ENCODE data around the gene GADD45A.

The GADD45A gene

DNA sequence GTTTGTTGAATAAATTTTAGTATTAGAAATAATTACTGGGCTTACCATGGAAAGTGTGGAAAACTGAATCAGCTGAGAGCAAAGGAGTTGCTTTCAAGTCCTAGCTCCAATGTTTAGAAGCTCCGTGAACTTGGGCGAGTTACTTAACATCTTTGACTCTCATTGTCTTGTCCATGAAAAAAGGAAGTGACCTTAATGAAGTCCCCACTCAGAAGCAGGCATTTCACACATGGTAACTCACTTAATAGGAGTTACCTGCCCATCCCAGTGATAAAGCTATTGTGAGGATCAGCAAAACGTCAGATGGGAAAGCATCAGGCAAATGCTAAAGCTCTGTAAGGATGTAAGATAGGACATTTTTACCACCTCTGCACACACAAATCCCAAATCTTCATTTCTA, 34.0 kb upstream of the GADD45A start:
- no peak for TF ChIP-seq TOX (CRISPR knock-in tag; IDR thresholded peaks at IDR 0.05; ENCODE audit: borderline replicate concordance)
- TF ChIP-seq ISL1 (CRISPR knock-in tag; IDR thresholded peaks at IDR 0.05), result no peak
- TF ChIP-seq ZNF565 (CRISPR knock-in tag; conservative IDR thresholded peaks at IDR 0.05; ENCODE audit: low read depth), result no peak
- TF ChIP-seq TCF4 (CRISPR knock-in tag; IDR thresholded peaks at IDR 0.05; ENCODE audit: borderline replicate concordance), result no peak
- TF ChIP-seq RARB (CRISPR knock-in tag; IDR thresholded peaks at IDR 0.05), result no peak
- no peak for TF ChIP-seq BACH2 (CRISPR knock-in tag; IDR thresholded peaks at IDR 0.05; ENCODE audit: borderline replicate concordance)
- no peak for TF ChIP-seq CSRNP3 (CRISPR knock-in tag; IDR thresholded peaks at IDR 0.05)
- TF ChIP-seq, protein P1, sequence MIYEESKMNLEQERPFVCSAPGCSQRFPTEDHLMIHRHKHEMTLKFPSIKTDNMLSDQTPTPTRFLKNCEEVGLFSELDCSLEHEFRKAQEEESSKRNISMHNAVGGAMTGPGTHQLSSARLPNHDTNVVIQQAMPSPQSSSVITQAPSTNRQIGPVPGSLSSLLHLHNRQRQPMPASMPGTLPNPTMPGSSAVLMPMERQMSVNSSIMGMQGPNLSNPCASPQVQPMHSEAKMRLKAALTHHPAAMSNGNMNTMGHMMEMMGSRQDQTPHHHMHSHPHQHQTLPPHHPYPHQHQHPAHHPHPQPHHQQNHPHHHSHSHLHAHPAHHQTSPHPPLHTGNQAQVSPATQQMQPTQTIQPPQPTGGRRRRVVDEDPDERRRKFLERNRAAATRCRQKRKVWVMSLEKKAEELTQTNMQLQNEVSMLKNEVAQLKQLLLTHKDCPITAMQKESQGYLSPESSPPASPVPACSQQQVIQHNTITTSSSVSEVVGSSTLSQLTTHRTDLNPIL (CRISPR knock-in tag; IDR thresholded peaks at IDR 0.05; ENCODE audit: low read depth), result no peak
- TF ChIP-seq ZC3H10 (CRISPR knock-in tag; IDR thresholded peaks at IDR 0.05), result no peak
- TF ChIP-seq TSHZ2 (CRISPR knock-in tag; IDR thresholded peaks at IDR 0.05), result no peak
- no peak for TF ChIP-seq GLIS3 (CRISPR knock-in tag; IDR thresholded peaks at IDR 0.05)
- no peak for TF ChIP-seq CSDC2 (CRISPR knock-in tag; IDR thresholded peaks at IDR 0.05)

GRCh38 chr1:67652800-67653199, 32.2 kb upstream of the GADD45A start:
- no peak for TF ChIP-seq ARNTL (CRISPR knock-in tag; IDR thresholded peaks at IDR 0.05; ENCODE audit: borderline replicate concordance, low read depth)
- TF ChIP-seq, protein P1 (CRISPR knock-in tag; IDR thresholded peaks at IDR 0.05; ENCODE audit: low read depth), result no peak
- no peak for TF ChIP-seq ZFP30 (CRISPR knock-in tag; IDR thresholded peaks at IDR 0.05)
- TF ChIP-seq RARB (CRISPR knock-in tag; IDR thresholded peaks at IDR 0.05), result no peak
- TF ChIP-seq ZNF8 (CRISPR knock-in tag; IDR thresholded peaks at IDR 0.05), result no peak
- no peak for TF ChIP-seq OSR1 (CRISPR knock-in tag; IDR thresholded peaks at IDR 0.05)
- no peak for TF ChIP-seq ESRRG (CRISPR knock-in tag; IDR thresholded peaks at IDR 0.05)
- no peak for TF ChIP-seq TSHZ2 (CRISPR knock-in tag; IDR thresholded peaks at IDR 0.05)
- TF ChIP-seq TOX (CRISPR knock-in tag; IDR thresholded peaks at IDR 0.05; ENCODE audit: borderline replicate concordance), result no peak
- peak; percentile 83 for ATAC-seq

More for the DNA sequence above, 34.0 kb upstream of the GADD45A start:
- ATAC-seq, result no peak

DNA sequence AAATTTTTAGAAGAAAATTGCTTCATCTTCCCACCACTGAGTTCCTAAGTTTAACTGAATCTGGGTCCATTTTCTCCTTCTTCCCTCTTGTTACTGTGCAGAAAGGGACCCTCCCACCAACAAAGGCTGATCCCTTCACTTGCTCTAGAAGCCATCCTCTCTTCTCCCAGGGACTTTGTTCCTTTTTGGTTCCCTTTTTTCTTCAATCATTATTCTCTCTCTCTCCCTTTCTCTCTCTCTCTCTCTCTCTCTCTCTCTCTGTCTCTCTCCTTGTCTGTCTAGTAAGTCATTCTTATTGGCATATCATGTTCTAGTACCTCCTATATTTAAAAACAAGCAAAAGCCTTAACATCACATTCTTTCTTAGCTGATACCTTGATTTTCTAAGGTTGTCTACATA, 31.7 kb upstream of the GADD45A start:
- TF ChIP-seq SNAI2 (CRISPR knock-in tag; IDR thresholded peaks at IDR 0.05) (no peak), PPARA (CRISPR knock-in tag; IDR thresholded peaks at IDR 0.05; ENCODE audit: borderline replicate concordance) (no peak), ZFP3 (CRISPR knock-in tag; IDR thresholded peaks at IDR 0.05) (no peak), CSDC2 (CRISPR knock-in tag; IDR thresholded peaks at IDR 0.05) (no peak), ZFP30 (CRISPR knock-in tag; IDR thresholded peaks at IDR 0.05) (no peak), OSR1 (CRISPR knock-in tag; IDR thresholded peaks at IDR 0.05) (no peak), ISL1 (CRISPR knock-in tag; IDR thresholded peaks at IDR 0.05) (no peak), TCF4 (CRISPR knock-in tag; IDR thresholded peaks at IDR 0.05; ENCODE audit: borderline replicate concordance) (no peak), ARNTL (CRISPR knock-in tag; IDR thresholded peaks at IDR 0.05; ENCODE audit: borderline replicate concordance, low read depth) (no peak), ESRRG (CRISPR knock-in tag; IDR thresholded peaks at IDR 0.05) (no peak), RARB (CRISPR knock-in tag; IDR thresholded peaks at IDR 0.05) (no peak), ZC3H10 (CRISPR knock-in tag; IDR thresholded peaks at IDR 0.05) (no peak), PATZ1 (CRISPR knock-in tag; IDR thresholded peaks at IDR 0.05; ENCODE audit: borderline replicate concordance) (no peak), ZNF8 (CRISPR knock-in tag; IDR thresholded peaks at IDR 0.05) (no peak), TOX (CRISPR knock-in tag; IDR thresholded peaks at IDR 0.05; ENCODE audit: borderline replicate concordance) (no peak), GLIS3 (CRISPR knock-in tag; IDR thresholded peaks at IDR 0.05) (no peak), ZNF70 (CRISPR knock-in tag; IDR thresholded peaks at IDR 0.05) (no peak), BACH2 (CRISPR knock-in tag; IDR thresholded peaks at IDR 0.05; ENCODE audit: borderline replicate concordance) (no peak)
- TF ChIP-seq, protein P2, sequence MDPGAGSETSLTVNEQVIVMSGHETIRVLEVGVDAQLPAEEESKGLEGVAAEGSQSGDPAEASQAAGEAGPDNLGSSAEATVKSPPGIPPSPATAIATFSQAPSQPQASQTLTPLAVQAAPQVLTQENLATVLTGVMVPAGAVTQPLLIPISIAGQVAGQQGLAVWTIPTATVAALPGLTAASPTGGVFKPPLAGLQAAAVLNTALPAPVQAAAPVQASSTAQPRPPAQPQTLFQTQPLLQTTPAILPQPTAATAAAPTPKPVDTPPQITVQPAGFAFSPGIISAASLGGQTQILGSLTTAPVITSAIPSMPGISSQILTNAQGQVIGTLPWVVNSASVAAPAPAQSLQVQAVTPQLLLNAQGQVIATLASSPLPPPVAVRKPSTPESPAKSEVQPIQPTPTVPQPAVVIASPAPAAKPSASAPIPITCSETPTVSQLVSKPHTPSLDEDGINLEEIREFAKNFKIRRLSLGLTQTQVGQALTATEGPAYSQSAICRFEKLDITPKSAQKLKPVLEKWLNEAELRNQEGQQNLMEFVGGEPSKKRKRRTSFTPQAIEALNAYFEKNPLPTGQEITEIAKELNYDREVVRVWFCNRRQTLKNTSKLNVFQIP (CRISPR knock-in tag; IDR thresholded peaks at IDR 0.05; ENCODE audit: borderline replicate concordance, low read depth), result no peak
- ATAC-seq, result no peak
